ENCODE results near the gene SIGLEC8.

SIGLEC8 gene

DNA sequence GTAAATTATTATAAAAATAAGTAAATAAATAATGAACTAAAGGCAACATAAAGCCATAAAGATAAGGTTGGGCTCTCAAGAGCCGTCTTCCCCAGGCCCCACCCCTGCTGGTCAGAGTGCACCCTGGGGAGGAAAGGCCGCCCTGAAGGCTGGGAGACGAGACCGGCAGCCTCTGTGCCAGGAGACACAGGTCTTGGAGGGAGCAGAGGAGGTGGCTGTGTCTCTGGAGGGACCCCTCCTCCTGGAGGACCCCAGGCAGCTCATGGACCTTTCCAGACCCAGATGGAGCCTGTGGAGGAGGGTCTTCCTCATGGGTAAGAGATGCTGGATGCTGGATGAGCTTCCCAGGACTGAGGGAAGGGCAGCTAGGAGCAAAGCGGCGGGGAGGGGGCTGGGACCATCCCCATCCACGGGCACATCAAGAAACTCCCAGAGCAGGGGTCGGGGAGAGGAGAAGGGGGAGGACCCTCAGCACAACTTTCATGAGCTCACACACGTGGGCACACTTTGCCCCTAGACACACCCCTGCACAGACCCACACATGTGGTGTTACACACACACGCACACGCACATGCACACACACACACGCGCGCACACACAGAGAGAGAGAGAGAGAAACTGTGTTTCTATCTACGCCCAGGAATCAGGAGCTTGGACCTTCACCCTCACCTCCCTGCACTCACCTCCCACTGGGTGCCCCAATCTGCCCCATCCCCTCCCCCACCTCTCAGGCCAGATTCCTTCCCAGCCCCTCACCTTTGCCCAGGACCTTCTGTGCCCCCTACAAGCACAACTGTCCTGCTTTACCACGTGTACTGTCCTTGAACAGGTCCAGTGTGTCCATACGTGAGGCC, 20.4 kb upstream of the SIGLEC8 start, which contains the start of gene CEACAM18:
Gene CEACAM18 (plus strand): TSS at position 159 of the 854 bp plus-strand sequence.
- TF ChIP-seq Cebpa-rat (IDR thresholded peaks at IDR 0.05) = no peak
- Histone ChIP-seq H3K36me3 (no peaks in the 10 kb centered on the region), H3K9me3 (replicated peaks in 1 of 11) (peaks cover 0 to 5% (median 0%) of the 10 kb centered on the region in 11 experiments; a peak in 2 of 22 replicates), H4K20me1 (peaks cover 0 to 14% (median 0%) of the 10 kb centered on the region in 11 experiments; a peak in 1 of 22 replicates), H3K27me3 (no peaks in the 10 kb centered on the region), H3K27ac (no peak within 1 kb of the TSS), H3K4me1 (no peaks in the 10 kb centered on the region), H3K9ac (no peak within 1 kb of the TSS), H3K4me2 (no peak within 1 kb of the TSS), H3K4me3 (no peak within 1 kb of the TSS)

DNA sequence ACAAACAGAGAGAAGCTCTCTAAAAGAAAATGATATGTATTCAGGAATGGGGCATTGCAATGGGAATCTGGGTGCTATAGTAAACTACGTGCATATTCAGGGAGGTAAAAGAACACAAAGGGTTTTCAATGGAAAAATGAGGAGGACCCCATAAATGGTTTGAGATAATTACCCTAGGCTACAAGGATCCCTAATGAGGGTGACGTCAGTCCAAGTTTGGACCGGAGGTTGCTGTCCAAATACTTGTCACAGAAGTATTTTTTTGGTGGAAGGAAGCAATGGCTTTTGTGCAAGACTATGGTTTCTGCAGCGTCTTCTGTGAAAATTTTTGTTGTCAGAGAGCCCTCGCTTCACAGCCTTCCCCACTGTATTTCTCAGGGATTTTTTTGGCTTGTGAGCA, 19.1 kb upstream of the SIGLEC8 start:
- Histone ChIP-seq H3K4me3 (no peak overlapping the region), H3K27ac (no peak overlapping the region), H3K27me3 (no peaks in the 10 kb centered on the region), H4K20me1 (peaks cover 0 to 14% (median 0%) of the 10 kb centered on the region in 11 experiments; a peak in 1 of 22 replicates), H3K36me3 (no peaks in the 10 kb centered on the region), H3K9ac (no peak overlapping the region), H3K4me2 (no peak overlapping the region), H3K4me1 (no peaks in the 10 kb centered on the region), H3K9me3 (replicated peaks in 1 of 11) (peaks cover 0 to 5% (median 0%) of the 10 kb centered on the region in 11 experiments; a peak in 2 of 22 replicates)
- TF ChIP-seq Cebpa-rat (IDR thresholded peaks at IDR 0.05) = no peak

DNA sequence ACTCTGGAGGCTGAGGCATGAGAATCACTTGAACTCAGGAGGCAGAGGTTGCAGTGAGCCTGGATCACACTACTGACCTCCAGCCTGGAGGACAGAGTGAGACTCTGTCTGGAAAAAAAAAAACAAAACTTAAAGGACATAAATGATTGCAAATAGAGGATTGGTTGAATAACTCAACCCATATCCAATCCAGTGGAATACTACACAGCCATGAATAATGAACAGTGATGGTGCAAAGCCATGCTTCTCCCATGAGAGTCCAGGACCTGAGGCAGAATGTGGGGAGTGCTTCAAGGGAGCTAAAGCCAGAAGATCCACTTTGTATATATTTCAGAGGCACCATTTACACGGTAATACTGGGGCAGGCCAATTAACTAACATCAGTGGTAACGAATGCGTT, 17.9 kb upstream of the SIGLEC8 start:
- Histone ChIP-seq H3K27ac (no peak overlapping the region), H3K4me3 (no peak overlapping the region), H3K4me1 (no peaks in the 10 kb centered on the region), H4K20me1 (peaks cover 0 to 14% (median 0%) of the 10 kb centered on the region in 11 experiments; a peak in 1 of 22 replicates), H3K9me3 (replicated peaks in 1 of 11) (peaks cover 0 to 5% (median 0%) of the 10 kb centered on the region in 11 experiments; a peak in 2 of 22 replicates), H3K4me2 (no peak overlapping the region), H3K9ac (no peak overlapping the region), H3K36me3 (no peaks in the 10 kb centered on the region), H3K27me3 (no peaks in the 10 kb centered on the region)
- no peak for TF ChIP-seq Cebpa-rat (IDR thresholded peaks at IDR 0.05)

DNA sequence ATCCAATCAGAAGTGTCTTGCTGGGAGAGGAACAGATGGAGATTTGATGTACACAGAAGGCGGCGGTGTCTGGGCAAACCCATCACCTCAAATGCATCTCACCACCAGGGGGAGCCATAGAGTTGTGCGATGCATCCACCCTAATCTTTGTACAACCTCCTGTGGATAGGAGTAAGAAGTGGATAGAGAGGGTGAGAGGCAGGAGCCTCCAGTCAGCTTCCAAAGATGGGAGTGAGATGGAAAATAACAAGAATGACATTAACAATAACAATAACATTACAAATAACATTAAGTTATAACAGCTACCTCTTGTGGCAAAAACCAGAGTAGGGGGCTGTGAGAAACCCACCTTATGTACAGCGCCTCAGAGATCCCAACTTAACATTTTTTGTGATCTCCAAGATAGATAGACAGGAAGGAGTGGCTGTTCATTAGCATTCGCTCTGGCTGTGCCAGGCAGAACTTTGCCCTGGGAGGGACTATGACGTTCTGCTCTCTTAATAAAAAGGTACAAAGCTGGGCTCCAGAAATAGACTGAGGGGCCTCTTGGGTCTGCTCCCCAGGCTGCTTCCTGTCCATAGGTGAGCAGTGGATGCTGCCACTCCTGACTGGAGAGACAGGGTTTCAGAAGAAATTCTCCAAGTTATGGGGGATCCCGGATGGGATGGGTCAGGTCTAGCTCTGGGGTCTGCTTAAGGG, 14.9 kb upstream of the SIGLEC8 start:
- Histone ChIP-seq H4K20me1 (no peaks in the 10 kb centered on the region), H3K4me1 (peaks cover 3 to 22% (median 19%) of the 10 kb centered on the region in 10 experiments), H3K36me3 (no peaks in the 10 kb centered on the region), H3K27me3 (no peaks in the 10 kb centered on the region), H3K9ac (no peak overlapping the region), H3K9me3 (replicated peaks in 1 of 11) (peaks cover 0 to 5% (median 0%) of the 10 kb centered on the region in 11 experiments; a peak in 2 of 22 replicates), H3K27ac (no peak overlapping the region), H3K4me2 (no peak overlapping the region), H3K4me3 (no peak overlapping the region)
- TF ChIP-seq Cebpa-rat (IDR thresholded peaks at IDR 0.05) = no peak

DNA sequence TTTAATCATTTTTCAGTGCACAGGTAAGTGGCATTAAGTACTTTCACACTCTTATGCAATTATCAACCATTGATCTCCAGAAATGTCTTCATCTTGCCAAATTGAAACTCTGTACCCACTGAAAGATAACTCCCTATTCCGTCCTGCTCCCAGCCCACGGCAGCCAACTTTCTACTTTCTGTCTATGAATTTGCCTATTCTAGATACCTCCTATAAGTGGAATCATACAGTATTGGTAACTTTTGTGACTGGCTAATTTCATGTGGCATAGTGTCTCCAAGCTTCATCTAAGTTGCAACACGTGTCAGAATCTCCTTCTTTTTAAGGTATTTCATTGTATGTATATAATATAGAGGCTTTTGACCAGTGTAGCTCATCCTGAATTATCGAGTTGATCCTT, 14.4 kb upstream of the SIGLEC8 start:
- Histone ChIP-seq H3K4me1 (peaks cover 9 to 28% (median 24%) of the 10 kb centered on the region in 10 experiments), H3K27ac (no peak overlapping the region), H4K20me1 (no peaks in the 10 kb centered on the region), H3K27me3 (no peaks in the 10 kb centered on the region), H3K36me3 (no peaks in the 10 kb centered on the region), H3K4me2 (no peak overlapping the region), H3K9me3 (replicated peaks in 1 of 11) (peaks cover 0 to 5% (median 0%) of the 10 kb centered on the region in 11 experiments; a peak in 2 of 22 replicates), H3K4me3 (no peak overlapping the region), H3K9ac (no peak overlapping the region)
- no peak for TF ChIP-seq Cebpa-rat (IDR thresholded peaks at IDR 0.05)

DNA sequence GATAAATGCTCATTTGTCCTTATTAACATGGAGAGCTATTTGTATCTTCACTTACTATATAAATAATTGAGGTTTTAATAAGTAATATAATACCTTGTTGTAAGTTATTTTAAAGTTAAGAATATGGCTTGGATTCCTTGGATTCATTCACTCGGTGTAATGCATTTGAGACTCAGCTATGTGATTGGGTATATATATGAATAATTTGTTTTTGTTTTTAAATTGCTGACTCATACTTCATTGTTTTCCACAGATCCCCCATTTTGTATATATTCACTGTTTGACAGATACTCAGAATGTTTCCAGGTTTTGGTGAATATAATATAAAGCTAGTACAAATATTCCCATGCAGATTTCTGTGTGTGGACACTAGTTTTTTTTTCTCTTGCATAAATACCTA, 13.3 kb upstream of the SIGLEC8 start:
- Histone ChIP-seq H4K20me1 (no peaks in the 10 kb centered on the region), H3K9me3 (replicated peaks in 1 of 11) (peaks cover 0 to 5% (median 0%) of the 10 kb centered on the region in 11 experiments; a peak in 2 of 22 replicates), H3K27me3 (no peaks in the 10 kb centered on the region), H3K36me3 (no peaks in the 10 kb centered on the region), H3K4me3 (no peak overlapping the region), H3K27ac (no peak overlapping the region), H3K4me2 (no peak overlapping the region), H3K9ac (no peak overlapping the region), H3K4me1 (peaks cover 19 to 38% (median 29%) of the 10 kb centered on the region in 10 experiments)
- TF ChIP-seq Cebpa-rat (IDR thresholded peaks at IDR 0.05) = no peak

DNA sequence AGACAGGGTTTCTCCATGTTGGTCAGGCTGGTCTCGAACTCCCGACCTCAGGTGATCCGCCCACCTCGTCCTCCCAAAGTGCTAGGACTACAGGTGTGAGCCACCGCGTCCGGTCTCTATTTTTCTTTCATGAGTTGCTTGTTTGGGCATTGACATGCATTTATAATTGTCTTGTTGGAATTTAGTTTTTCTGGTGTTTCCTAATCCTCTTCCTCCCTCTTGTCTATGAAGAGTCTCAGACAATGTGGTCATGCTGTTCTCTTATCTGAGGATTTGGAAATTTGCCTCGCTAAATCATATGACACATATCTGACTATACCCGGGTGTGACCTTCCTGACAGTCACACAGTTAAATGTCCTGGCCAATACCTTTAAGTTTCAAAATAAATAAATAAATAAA, 12.7 kb upstream of the SIGLEC8 start:
- no peak for TF ChIP-seq Cebpa-rat (IDR thresholded peaks at IDR 0.05)
- Histone ChIP-seq H3K4me2 (no peak overlapping the region), H3K4me3 (no peak overlapping the region), H3K27ac (no peak overlapping the region), H3K9ac (no peak overlapping the region), H4K20me1 (no peaks in the 10 kb centered on the region), H3K9me3 (replicated peaks in 1 of 11) (peaks cover 0 to 1% (median 0%) of the 10 kb centered on the region in 11 experiments; a peak in 2 of 22 replicates), H3K27me3 (no peaks in the 10 kb centered on the region), H3K4me1 (peaks cover 25 to 43% (median 32%) of the 10 kb centered on the region in 10 experiments), H3K36me3 (no peaks in the 10 kb centered on the region)

DNA sequence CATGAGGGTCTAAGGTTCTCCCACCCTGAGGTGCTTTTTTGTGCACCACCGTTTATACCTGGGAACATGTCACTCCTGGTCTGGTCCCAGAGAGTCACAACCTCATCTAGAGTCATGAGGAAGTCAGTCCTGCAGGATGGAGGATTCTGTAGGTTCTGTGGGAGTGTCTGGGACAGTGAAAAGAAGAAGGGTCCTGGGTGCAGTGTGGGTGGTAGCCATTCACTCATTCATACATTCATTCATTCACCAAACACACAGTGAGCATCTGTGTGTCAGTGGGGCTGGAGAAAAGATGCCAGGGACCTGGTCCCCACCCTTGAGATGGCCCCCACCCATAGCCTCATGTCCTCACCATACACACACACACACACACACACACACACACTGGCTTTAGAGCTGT, 11.4 kb upstream of the SIGLEC8 start:
- Histone ChIP-seq H3K4me2 (peak overlapping the region in 9 of 11 experiments; percentile 19 to 87 (median 68); a peak in 17 of 22 replicates), H3K9me3 (replicated peaks in 1 of 11) (no peaks in the 10 kb centered on the region), H3K4me1 (peaks cover 26 to 43% (median 34%) of the 10 kb centered on the region in 10 experiments), H3K4me3 (no peak overlapping the region), H4K20me1 (no peaks in the 10 kb centered on the region), H3K36me3 (no peaks in the 10 kb centered on the region), H3K27ac (0 out of 22 replicates have a peak overlapping the region, but pooled peaks of 1 of the 11 experiments have one; percentile 5), H3K9ac (no peak overlapping the region), H3K27me3 (no peaks in the 10 kb centered on the region)
- no peak for TF ChIP-seq Cebpa-rat (IDR thresholded peaks at IDR 0.05)

DNA sequence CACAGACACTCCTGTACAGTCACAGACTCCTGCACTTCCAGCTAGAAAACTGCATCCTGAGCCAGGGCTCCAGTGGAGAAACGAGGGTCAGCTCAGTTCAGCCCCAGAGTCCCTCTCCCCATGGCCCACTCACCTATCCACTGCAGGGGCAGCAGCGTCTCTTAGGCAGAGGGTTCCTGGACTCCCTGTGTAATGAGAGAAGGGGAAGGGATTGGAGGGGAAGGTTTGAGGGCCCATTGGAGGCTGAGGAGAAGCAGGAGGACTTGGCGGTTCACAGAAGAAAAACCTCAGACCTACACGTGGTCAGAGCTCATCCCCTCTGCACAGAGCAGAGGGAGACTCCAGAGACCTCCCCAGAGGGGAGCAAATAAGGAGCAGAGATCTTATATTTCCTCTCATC, 10.9 kb upstream of the SIGLEC8 start:
- H3K4me3 ChIP-seq = no peak overlapping the region
- H3K27me3 ChIP-seq = no peaks in the 10 kb centered on the region
- no peak overlapping the region for H3K9ac ChIP-seq
- H3K27ac ChIP-seq = 0 out of 22 replicates have a peak overlapping the region, but pooled peaks of 1 of the 11 experiments have one; percentile 5
- no peaks in the 10 kb centered on the region for H3K9me3 ChIP-seq (replicated peaks in 1 of 11)
- peaks cover 26 to 43% (median 34%) of the 10 kb centered on the region in 10 experiments for H3K4me1 ChIP-seq
- H3K36me3 ChIP-seq = no peaks in the 10 kb centered on the region
- H3K4me2 ChIP-seq = peak overlapping the region in 10 of 11 experiments; percentile 10 to 87 (median 68); a peak in 18 of 22 replicates
- no peaks in the 10 kb centered on the region for H4K20me1 ChIP-seq
- no peak for TF ChIP-seq Cebpa-rat (IDR thresholded peaks at IDR 0.05)
